DOHH2 (cell line): ENCODE results near the gene TLE2.
A peak's percentile ranks its signal among the peaks of the same experiment; 100 is the strongest.

Experiments
- H3F3A ChIP-seq: fragments of 200-600 bp; sonication (generic), shearing (Covaris generic); 2 replicates; pipeline ENCODE4 v1.6.0; 2016; ENCODE audit warnings: antibody characterized with exemption, mild to moderate bottlenecking; ENCODE audit not compliant: control insufficient read depth, insufficient read depth
- H3K27ac ChIP-seq: fragments of 200-600 bp; sonication (generic); 2 replicates; pipeline ENCODE4 v1.5.1; 2014; ENCODE audit warnings: low read depth, mild to moderate bottlenecking, low read length, moderate library complexity
- H3K27me3 ChIP-seq: fragments of 200-600 bp; sonication (generic); 2 replicates; pipeline ENCODE4 v1.6.1; 2014; ENCODE audit warnings: mild to moderate bottlenecking, low read length, mixed read lengths; ENCODE audit not compliant: control insufficient read depth
- H3K36me3 ChIP-seq: fragments of 200-600 bp; sonication (generic); 2 replicates; pipeline ENCODE4 v1.6.1; 2014; ENCODE audit warnings: mild to moderate bottlenecking, low read length, moderate library complexity, mixed read lengths; ENCODE audit not compliant: control insufficient read depth
- H3K4me1 ChIP-seq: fragments of 200-600 bp; sonication (generic); 2 replicates; pipeline ENCODE4 v1.6.1; 2014; ENCODE audit warnings: mild to moderate bottlenecking, low read length, mixed read lengths; ENCODE audit not compliant: control insufficient read depth
- H3K4me2 ChIP-seq: fragments of 200-600 bp; sonication (generic); 2 replicates; pipeline ENCODE4 v1.6.0; 2014; ENCODE audit warnings: mild to moderate bottlenecking, low read length, moderate library complexity
- H3K4me3 ChIP-seq: fragments of 200-600 bp; sonication (generic); 2 replicates; pipeline ENCODE4 v1.5.1; 2014; ENCODE audit warnings: mild to moderate bottlenecking, low read length, mixed read lengths
- H3K79me2 ChIP-seq: fragments of 200-600 bp; sonication (generic); 2 replicates; pipeline ENCODE4 v1.6.1; 2014; ENCODE audit warnings: mild to moderate bottlenecking, low read length, mixed read lengths; ENCODE audit not compliant: control insufficient read depth
- H3K9me2 ChIP-seq: fragments of 200-600 bp; sonication (generic); replicated peaks from 2 replicates; pipeline ENCODE4 v1.6.1; 2014; ENCODE audit warnings: mild to moderate bottlenecking, low read length, mixed read lengths; ENCODE audit not compliant: control insufficient read depth
- H3K9me3 ChIP-seq: fragments of 200-600 bp; sonication (generic); 2 replicates; pipeline ENCODE4 v1.6.1; 2014; ENCODE audit warnings: antibody characterized with exemption, low read length, mixed read lengths; ENCODE audit not compliant: control insufficient read depth, insufficient read depth
- H4K20me1 ChIP-seq: fragments of 200-600 bp; sonication (generic); 2 replicates; pipeline ENCODE4 v1.6.0; 2014; ENCODE audit warnings: low read depth, mild to moderate bottlenecking, antibody characterized with exemption, low read length, moderate library complexity; ENCODE audit not compliant: control insufficient read depth, insufficient read depth
- EZH2phosphoT487 ChIP-seq: fragments of 200-600 bp; sonication (generic); IDR thresholded peaks from 2 replicates; pipeline ENCODE4 v1.6.1; 2017; ENCODE audit warnings: borderline replicate concordance, mild to moderate bottlenecking, antibody characterized with exemption, low read length, moderate library complexity, mixed read lengths
- TF ChIP-seq, protein P1 (sequence below): fragments of 200-600 bp; sonication (generic); IDR thresholded peaks from one replicate; pipeline ENCODE4 v1.5.1; 2014; ENCODE audit warnings: antibody characterized with exemption, mild to moderate bottlenecking, low read depth, low read length; ENCODE audit not compliant: poor library complexity, severe bottlenecking

Gene TLE2

GRCh38 chr19:2976609-2977000 lies 52.5 kb downstream of the TLE2 start:
- Histone ChIP-seq H3K4me2 (peak overlapping the region; percentile 100), H3K27me3 (no peaks in the 10 kb centered on the region), H4K20me1 (no peaks in the 10 kb centered on the region), H3K79me2 (peaks cover 5% of the 10 kb centered on the region), H3K27ac (peak overlapping the region; percentile 24), H3K36me3 (no peaks in the 10 kb centered on the region), H3K4me3 (peak overlapping the region; percentile 73), H3F3A (peaks cover 7% of the 10 kb centered on the region; the same call in 1 of the 2 replicates), H3K9me3 (no peaks in the 10 kb centered on the region), H3K4me1 (peaks cover 48% of the 10 kb centered on the region), H3K9me2 (no peaks in the 10 kb centered on the region)
- TF ChIP-seq, protein P1, sequence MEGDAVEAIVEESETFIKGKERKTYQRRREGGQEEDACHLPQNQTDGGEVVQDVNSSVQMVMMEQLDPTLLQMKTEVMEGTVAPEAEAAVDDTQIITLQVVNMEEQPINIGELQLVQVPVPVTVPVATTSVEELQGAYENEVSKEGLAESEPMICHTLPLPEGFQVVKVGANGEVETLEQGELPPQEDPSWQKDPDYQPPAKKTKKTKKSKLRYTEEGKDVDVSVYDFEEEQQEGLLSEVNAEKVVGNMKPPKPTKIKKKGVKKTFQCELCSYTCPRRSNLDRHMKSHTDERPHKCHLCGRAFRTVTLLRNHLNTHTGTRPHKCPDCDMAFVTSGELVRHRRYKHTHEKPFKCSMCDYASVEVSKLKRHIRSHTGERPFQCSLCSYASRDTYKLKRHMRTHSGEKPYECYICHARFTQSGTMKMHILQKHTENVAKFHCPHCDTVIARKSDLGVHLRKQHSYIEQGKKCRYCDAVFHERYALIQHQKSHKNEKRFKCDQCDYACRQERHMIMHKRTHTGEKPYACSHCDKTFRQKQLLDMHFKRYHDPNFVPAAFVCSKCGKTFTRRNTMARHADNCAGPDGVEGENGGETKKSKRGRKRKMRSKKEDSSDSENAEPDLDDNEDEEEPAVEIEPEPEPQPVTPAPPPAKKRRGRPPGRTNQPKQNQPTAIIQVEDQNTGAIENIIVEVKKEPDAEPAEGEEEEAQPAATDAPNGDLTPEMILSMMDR: no peak
- no peak for TF ChIP-seq EZH2phosphoT487

DNA sequence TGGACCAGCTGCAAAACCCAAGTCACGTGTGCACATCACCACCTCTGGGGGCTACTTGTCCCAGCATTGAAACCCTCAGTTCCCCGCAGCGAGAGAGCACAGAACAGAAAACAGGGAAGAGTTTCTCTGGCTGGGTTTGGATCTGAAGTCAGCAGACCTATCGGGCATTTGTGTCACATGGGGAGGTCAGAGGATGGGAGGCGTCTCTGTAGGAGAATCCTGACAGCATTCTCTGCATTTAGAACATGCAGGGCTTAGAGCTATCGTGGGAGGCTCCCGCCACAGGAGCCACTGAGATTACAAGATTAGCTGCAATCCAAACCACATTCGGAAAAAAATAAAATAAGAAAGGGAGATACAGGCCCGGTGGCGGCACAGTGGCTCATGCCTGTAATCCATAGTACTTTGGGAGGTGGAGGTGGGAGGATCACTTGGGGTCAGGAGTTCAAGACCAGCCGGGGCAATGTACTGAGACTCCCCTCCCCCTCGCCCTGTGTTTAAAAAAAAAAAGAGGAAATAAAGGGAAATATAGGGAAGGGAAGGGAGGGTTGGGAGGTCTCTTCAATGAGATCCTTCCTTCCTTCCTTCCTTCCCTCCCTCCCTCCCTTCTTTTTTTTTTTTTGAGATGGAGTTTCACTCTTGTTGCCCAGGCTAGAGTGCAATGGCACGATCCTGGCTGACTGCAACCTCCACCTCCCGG lies 54.6 kb downstream of the TLE2 start:
- peak overlapping the region; percentile 21 for H3K4me2 ChIP-seq
- TF ChIP-seq, protein P1: no peak
- no peak for TF ChIP-seq EZH2phosphoT487
- no peak overlapping the region for H3K4me3 ChIP-seq
- H3K4me1 ChIP-seq: peaks cover 69% of the 10 kb centered on the region
- H3K9me3 ChIP-seq: no peaks in the 10 kb centered on the region
- peaks cover 7% of the 10 kb centered on the region; the same call in 1 of the 2 replicates for H3F3A ChIP-seq
- H4K20me1 ChIP-seq: no peaks in the 10 kb centered on the region
- no peaks in the 10 kb centered on the region for H3K9me2 ChIP-seq
- H3K27me3 ChIP-seq: no peaks in the 10 kb centered on the region
- H3K36me3 ChIP-seq: no peaks in the 10 kb centered on the region
- peaks cover 5% of the 10 kb centered on the region for H3K79me2 ChIP-seq
- H3K27ac ChIP-seq: no peak overlapping the region

GRCh38 chr19:2973229-2973628 lies 55.9 kb downstream of the TLE2 start:
- Histone ChIP-seq H3K27ac (no peak overlapping the region), H3K4me3 (no peak overlapping the region), H4K20me1 (no peaks in the 10 kb centered on the region), H3F3A (peaks cover 14% of the 10 kb centered on the region), H3K27me3 (no peaks in the 10 kb centered on the region), H3K4me2 (no peak overlapping the region), H3K9me2 (no peaks in the 10 kb centered on the region), H3K36me3 (no peaks in the 10 kb centered on the region), H3K4me1 (peaks cover 81% of the 10 kb centered on the region), H3K9me3 (no peaks in the 10 kb centered on the region), H3K79me2 (peaks cover 5% of the 10 kb centered on the region)
- TF ChIP-seq, protein P1: no peak
- TF ChIP-seq EZH2phosphoT487: no peak
